ENCODE results near the gene RAD18.

DNA sequence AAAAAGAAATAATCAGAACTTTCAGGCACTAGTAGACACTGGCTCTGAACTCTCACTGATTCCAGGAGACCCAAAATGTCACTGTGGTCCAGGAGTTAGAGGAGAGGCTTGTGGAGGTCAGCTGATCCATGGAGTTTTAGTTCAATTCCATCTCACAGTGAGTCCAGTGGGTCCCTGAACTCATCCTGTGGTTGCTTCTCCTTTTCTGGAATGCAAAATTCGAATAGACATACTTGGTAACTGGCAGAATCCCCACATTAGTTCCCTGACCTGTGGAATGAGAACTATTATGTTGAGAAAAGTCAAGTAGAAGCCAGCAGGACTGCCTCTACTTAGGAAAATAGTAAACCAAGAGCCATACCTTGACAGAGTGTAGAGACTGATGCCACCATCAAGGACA lies 106.6 kb downstream of the RAD18 start:
- TF ChIP-seq CTCF (IDR thresholded peaks at IDR 0.05) (no peak), POLR2AphosphoS5 (IDR thresholded peaks at IDR 0.05) (no peak)

All from transverse colon (tissue), 4 donors.